Left ventricle myocardium inferior (tissue), 1 donor: ENCODE measurements around the gene KIAA2012. TPM values are rescaled to one million over a fixed set of nuclear protein-coding genes. Genes with fewer than 3 reads are reported as not detected.
A peak's percentile ranks its signal among the peaks of the same experiment; 100 is the strongest.
"Not testable (repeated sequence)": the region's sequence is repeated elsewhere in the genome, so short reads cannot be mapped to it uniquely, and the experiment has no call there.

Experiments used
- DNase-seq: peaks from one replicate; pipeline ENCODE4 v3.0.0-alpha.2; 2020
- H3K27ac ChIP-seq: fragments of 200-600 bp; replicated peaks from 2 replicates; pipeline ENCODE4 v1.8.0; 2021
- H3K27me3 ChIP-seq: fragments of 200-600 bp; 2 replicates; pipeline ENCODE4 v1.8.0; 2021; ENCODE audit warnings: low read depth
- H3K36me3 ChIP-seq: fragments of 200-600 bp; 2 replicates; pipeline ENCODE4 v1.8.0; 2021
- H3K4me1 ChIP-seq: fragments of 200-600 bp; 2 replicates; pipeline ENCODE4 v1.8.0; 2021
- H3K4me3 ChIP-seq: fragments of 200-600 bp; 2 replicates; pipeline ENCODE4 v1.8.0; 2021; ENCODE audit warnings: mild to moderate bottlenecking, moderate library complexity
- H3K9me3 ChIP-seq: fragments of 200-600 bp; replicated peaks from 2 replicates; pipeline ENCODE4 v1.8.0; 2021
- intact Hi-C: fragments of 100-400 bp; cut with micrococcal nuclease; formaldehyde crosslinking; loops from one replicate; pipeline ENCODE4 v1.11.0; 2022
- total RNA-seq: library from RNA; stranded (reverse); fragmentation: NEBNext Ultra II Directional; extraction: Animal tissue kit (Norgen Biotek cat#: 25700); gene quantifications from one replicate; pipeline ENCODE4 v1.2.1, GENCODE V29; 2021
- TF ChIP-seq, protein P1 (sequence below): fragments of 200-600 bp; IDR thresholded peaks from 2 replicates; pipeline ENCODE4 v1.8.0; 2021; ENCODE audit warnings: antibody characterized with exemption, mild to moderate bottlenecking, borderline replicate concordance
- donor health status: DM: no; HTN: yes; CAD: no; lungs with severe emphysema.

Gene KIAA2012
- total RNA-seq, 1 donor from 2014 or later: not detected

DNA sequence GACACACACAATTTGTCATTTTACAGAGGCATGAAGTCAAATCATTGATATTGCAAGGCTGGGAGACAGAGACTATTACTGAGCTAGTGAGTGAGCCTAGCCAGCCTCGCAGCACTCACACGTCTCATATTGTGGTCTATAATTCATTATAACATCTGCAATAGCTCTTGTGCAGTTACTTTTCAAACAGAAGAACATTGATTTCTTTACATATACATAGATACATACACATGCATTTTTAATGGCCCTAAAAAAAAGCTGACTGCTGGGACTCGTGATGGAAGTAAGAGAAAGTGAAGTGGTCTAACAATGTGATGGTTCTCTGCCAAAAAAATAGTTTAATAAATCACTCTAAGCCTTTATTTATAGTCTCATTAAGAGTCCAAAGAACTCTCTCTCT lies 56.8 kb downstream of the KIAA2012 start:
- Histone ChIP-seq H3K27me3 (no peaks in the 10 kb centered on the region), H3K4me3 (no peak overlapping the region), H3K36me3 (no peaks in the 10 kb centered on the region), H3K27ac (no peak overlapping the region), H3K9me3 (no peaks in the 10 kb centered on the region), H3K4me1 (no peaks in the 10 kb centered on the region)
- no peak for DNase-seq
- TF ChIP-seq, protein P1, sequence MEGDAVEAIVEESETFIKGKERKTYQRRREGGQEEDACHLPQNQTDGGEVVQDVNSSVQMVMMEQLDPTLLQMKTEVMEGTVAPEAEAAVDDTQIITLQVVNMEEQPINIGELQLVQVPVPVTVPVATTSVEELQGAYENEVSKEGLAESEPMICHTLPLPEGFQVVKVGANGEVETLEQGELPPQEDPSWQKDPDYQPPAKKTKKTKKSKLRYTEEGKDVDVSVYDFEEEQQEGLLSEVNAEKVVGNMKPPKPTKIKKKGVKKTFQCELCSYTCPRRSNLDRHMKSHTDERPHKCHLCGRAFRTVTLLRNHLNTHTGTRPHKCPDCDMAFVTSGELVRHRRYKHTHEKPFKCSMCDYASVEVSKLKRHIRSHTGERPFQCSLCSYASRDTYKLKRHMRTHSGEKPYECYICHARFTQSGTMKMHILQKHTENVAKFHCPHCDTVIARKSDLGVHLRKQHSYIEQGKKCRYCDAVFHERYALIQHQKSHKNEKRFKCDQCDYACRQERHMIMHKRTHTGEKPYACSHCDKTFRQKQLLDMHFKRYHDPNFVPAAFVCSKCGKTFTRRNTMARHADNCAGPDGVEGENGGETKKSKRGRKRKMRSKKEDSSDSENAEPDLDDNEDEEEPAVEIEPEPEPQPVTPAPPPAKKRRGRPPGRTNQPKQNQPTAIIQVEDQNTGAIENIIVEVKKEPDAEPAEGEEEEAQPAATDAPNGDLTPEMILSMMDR: no peak
- intact Hi-C loops: no loop called here

DNA sequence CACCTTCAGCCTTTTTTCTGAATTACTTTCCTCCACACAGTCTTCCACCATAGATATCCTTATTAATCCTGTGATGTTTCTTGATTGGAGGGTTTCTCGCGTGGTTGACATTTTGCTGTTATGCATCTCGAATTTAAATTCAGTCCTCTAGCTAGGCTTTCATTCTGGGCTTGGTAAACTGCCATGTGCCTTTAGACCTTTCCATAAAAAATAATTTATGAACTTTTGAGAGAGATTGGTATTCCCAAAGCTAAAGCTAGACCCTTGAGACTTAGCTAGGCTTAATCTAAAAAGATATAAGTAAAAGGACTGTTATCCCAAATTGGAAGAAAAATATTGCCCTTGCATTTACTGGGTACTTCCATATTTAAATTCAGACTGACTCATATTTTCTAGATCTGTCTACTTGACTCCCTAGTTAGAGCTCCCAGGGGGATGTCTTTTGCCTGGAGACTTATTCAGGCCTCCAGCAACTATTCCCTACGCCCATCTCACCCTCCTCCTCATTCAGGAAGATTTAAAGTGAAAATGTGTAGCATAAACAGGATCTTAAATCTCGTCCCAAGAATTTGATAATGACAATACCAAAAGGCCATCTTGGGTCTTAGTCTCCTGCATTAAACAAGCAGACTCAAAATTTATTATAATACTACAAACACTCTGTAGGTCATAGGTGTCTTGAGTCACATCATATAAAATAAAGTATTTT lies 60.3 kb downstream of the KIAA2012 start:
- TF ChIP-seq, protein P1: no peak
- Histone ChIP-seq H3K9me3 (no peaks in the 10 kb centered on the region), H3K4me3 (no peak overlapping the region), H3K27me3 (peaks cover 4% of the 10 kb centered on the region), H3K4me1 (peaks cover 9% of the 10 kb centered on the region), H3K27ac (no peak overlapping the region), H3K36me3 (no peaks in the 10 kb centered on the region)
- DNase-seq: no peak
- intact Hi-C loops: no loop called here

DNA sequence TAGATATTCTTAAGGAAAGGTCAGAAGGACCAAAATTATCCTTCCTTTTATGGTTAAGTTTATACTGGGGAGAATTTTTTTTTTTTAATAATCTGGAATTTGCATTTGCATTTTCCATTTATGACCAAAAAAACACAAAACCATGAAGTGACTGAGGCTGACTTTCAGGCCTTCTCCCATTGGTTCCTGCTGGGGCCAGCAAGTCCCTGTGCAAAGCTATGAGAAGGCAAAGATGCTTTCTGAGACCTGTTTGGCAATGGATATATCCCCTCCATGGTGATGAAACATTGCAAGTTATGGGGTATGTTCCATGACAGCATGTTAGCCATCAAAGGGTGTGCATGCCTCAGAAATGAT lies 60.8 kb downstream of the KIAA2012 start:
- Histone ChIP-seq H3K9me3 (no peaks in the 10 kb centered on the region), H3K27me3 (peaks cover 4% of the 10 kb centered on the region), H3K27ac (no peak overlapping the region), H3K4me3 (no peak overlapping the region), H3K36me3 (no peaks in the 10 kb centered on the region), H3K4me1 (peaks cover 9% of the 10 kb centered on the region)
- TF ChIP-seq, protein P1: no peak
- DNase-seq: no peak
- intact Hi-C loops: no loop called here

DNA sequence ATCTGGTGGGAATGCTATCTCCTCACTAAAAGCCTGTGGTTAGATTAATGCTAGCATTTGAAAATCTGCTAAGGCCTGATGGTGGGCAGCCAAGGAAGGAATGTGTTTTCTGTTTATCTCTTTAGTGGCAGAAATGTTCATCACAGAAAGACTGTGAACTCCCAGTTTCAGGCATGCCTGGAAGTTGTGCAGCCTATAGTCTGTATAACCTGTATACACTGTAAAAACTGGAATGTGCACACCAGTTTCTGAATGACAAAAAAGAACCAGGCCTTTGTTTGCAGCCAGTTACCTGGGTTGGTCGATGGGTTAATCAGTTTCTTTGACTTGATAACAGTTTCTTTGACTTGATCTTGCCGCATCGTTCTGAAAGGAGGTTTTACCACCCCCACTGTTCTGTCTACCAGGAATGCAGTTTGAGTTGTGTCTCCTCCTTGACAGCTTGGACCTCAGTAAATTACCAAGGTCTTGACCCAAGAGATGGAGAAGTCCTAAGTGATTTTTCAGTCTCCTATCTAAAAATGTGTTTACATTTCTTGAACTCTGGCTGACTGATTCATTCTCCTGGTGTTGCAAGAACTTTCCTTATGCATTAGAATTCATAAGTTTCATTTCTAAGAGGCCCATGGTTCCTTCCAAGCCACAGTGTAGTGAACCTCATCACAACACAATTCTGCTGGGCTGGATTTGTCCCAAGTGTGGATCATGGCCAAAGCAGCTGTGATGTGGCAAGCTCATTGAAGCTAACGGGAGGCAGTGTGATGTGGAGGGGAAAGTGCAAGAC lies 62.2 kb downstream of the KIAA2012 start:
- H3K27ac ChIP-seq: peak overlapping the region; percentile 9
- no peak overlapping the region for H3K4me3 ChIP-seq
- intact Hi-C loops: no loop called here
- H3K9me3 ChIP-seq: no peaks in the 10 kb centered on the region
- TF ChIP-seq, protein P1: no peak
- H3K4me1 ChIP-seq: peaks cover 9% of the 10 kb centered on the region
- peaks cover 7% of the 10 kb centered on the region for H3K27me3 ChIP-seq
- peak; percentile 83 for DNase-seq
- no peaks in the 10 kb centered on the region for H3K36me3 ChIP-seq

DNA sequence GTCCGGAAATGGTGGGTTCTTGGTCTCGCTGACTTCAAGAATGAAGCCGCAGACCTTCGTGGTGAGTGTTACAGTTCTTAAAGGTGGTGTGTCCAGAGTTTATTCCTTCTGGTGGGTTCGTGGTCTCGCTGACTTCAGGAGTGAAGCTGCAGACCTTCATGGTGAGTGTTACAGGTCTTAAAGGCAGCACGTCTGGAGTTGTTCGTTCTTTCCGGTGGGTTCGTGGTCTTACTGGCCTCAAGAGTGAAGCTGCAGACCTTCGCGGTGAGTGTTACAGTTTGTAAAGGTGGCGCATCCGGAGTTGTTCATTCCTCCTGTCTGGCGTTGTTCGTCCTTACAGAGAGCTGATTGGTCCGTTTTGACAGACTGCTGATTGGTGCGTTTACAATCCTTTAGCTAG lies 63.0 kb downstream of the KIAA2012 start:
- H3K27ac ChIP-seq: not testable (repeated sequence)

DNA sequence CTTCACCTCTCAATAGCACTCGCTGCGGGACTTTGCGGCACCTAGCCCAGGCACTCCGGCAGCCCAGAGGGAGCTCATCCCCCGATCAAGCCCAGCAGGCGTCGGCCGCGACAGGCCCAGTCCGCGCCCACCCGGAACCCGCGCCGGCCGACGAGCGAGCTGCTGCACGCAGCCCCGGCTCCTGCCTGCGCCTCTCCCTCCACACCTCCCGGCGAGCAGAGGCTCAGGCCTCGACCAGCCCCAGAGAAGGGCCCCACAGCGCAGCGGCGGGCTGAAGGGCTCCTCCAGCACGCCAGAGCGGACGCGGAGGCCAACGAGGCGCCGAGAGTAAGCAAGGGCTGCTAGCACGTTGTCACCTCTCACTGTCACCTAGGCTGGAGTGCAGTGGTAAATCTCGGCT lies 63.5 kb downstream of the KIAA2012 start:
- DNase-seq: no peak
- Histone ChIP-seq H3K27me3 (peaks cover 7% of the 10 kb centered on the region), H3K4me1 (peaks cover 9% of the 10 kb centered on the region), H3K36me3 (no peaks in the 10 kb centered on the region), H3K4me3 (no peak overlapping the region), H3K9me3 (no peaks in the 10 kb centered on the region), H3K27ac (no peak overlapping the region)
- intact Hi-C loops: no loop called here
- TF ChIP-seq, protein P1: no peak

More for the DNA sequence above, 63.0 kb downstream of the KIAA2012 start:
- H3K4me1 ChIP-seq, H3K4me3 ChIP-seq, H3K27me3 ChIP-seq, DNase-seq, H3K9me3 ChIP-seq, intact Hi-C loops, H3K36me3 ChIP-seq: not testable (repeated sequence)
